Endothelial cell of umbilical vein (primary cell): ENCODE data around the gene HABP2. TPM values are rescaled to one million over a fixed set of nuclear protein-coding genes. Genes with fewer than 3 reads are reported as not detected.

Source experiments
- BruUV-seq: library from RNA; stranded (reverse); fragments of 400-500 nt; replicated peaks from 2 replicates; lab custom pipeline; 2021; lab: Mats Ljungman, UMichigan
- CTCF ChIA-PET: fragments of 300-600, 350-600 bp; sonication (Branson Sonifier 250); formaldehyde crosslinking; loops from one replicate; lab custom pipeline; 2021; ENCODE audit warnings: antibody characterized with exemption, inconsistent platforms; lab: Charles Lee
- POLR2A ChIA-PET: fragments of 300-600, 350-600 bp; sonication (Branson Sonifier 250); formaldehyde crosslinking; loops from one replicate; lab custom pipeline; 2021; ENCODE audit warnings: antibody characterized with exemption, inconsistent platforms; lab: Charles Lee
- DNase-seq: peaks from one replicate; pipeline ENCODE4 v3.0.0-alpha.2; 2011; ENCODE audit warnings: low read depth, low spot score
- FAIRE-seq: peaks from 2 replicates; lab custom pipeline; 2011; peaks lifted over from hg19 to GRCh38; lab: Jason Lieb, UNC
- H2AFZ ChIP-seq: 2 replicates; pipeline ENCODE4 v1.6.0; 2012; ENCODE audit warnings: low read depth, low read length, control low read depth, inconsistent platforms
- H3K27ac ChIP-seq: 2 replicates; pipeline ENCODE4 v1.5.1; 2011; ENCODE audit warnings: low read depth, mild to moderate bottlenecking, control low read depth, low read length, moderate library complexity; ENCODE audit not compliant: insufficient read depth
- H3K27me3 ChIP-seq, 2 experiments: 2 replicates each; pipeline versions ENCODE4 v1.6.0 to v1.6.1; 2011; ENCODE audit warnings: low read length in 2 of 2, mixed read lengths in 1 of 2; ENCODE audit not compliant: control insufficient read depth in 2 of 2, insufficient read depth in 2 of 2
- H3K36me3 ChIP-seq, 2 experiments: 2 replicates in 1 of 2; 3 replicates in 1 of 2; pipeline ENCODE4 v1.5.1; 2011; ENCODE audit warnings: low read length in 2 of 2, mild to moderate bottlenecking in 1 of 2, moderate library complexity in 1 of 2; ENCODE audit not compliant: control insufficient read depth in 2 of 2, insufficient read depth in 2 of 2; ENCODE audit errors: extremely low read depth in 1 of 2
- H3K4me1 ChIP-seq: 3 replicates; pipeline ENCODE4 v1.5.1; 2011; ENCODE audit warnings: mild to moderate bottlenecking, low read length; ENCODE audit not compliant: control insufficient read depth, insufficient read depth; ENCODE audit errors: extremely low read depth
- H3K4me2 ChIP-seq: 2 replicates; pipeline ENCODE4 v1.6.1; 2011; ENCODE audit warnings: low read length, control low read depth, mixed read lengths; ENCODE audit not compliant: insufficient read depth
- H3K4me3 ChIP-seq, 3 experiments: fragments of 200-600 bp in 1 of 3; sonication (generic), shearing (Covaris generic) in 1 of 3; replicated peaks in 1 of 3; 2 replicates each; pipeline ENCODE4 v1.5.1; 2011 to 2016; ENCODE audit warnings: control low read depth in 3 of 3, low read length in 3 of 3, mild to moderate bottlenecking in 2 of 3, inconsistent platforms in 1 of 3, low read depth in 1 of 3, moderate library complexity in 1 of 3; ENCODE audit not compliant: insufficient read depth in 1 of 3
- H3K79me2 ChIP-seq: 2 replicates; pipeline ENCODE4 v1.6.0; 2012; ENCODE audit warnings: low read length, inconsistent platforms; ENCODE audit not compliant: control insufficient read depth, insufficient read depth
- H3K9ac ChIP-seq: replicated peaks from 2 replicates; pipeline ENCODE3; 2011; ENCODE audit warnings: low read length, control low read depth; ENCODE audit not compliant: insufficient read depth; ENCODE audit errors: extremely low read depth
- H3K9me1 ChIP-seq: replicated peaks from 3 replicates; pipeline ENCODE4 v1.6.0; 2011; ENCODE audit warnings: mild to moderate bottlenecking, low read length; ENCODE audit not compliant: control insufficient read depth, insufficient read depth; ENCODE audit errors: extremely low read depth
- H3K9me3 ChIP-seq: replicated peaks from 2 replicates; pipeline ENCODE4 v1.5.1; 2012; ENCODE audit warnings: low read length, inconsistent platforms; ENCODE audit not compliant: control insufficient read depth, insufficient read depth
- H4K20me1 ChIP-seq: replicated peaks from 2 replicates; pipeline ENCODE3; 2011; ENCODE audit warnings: mild to moderate bottlenecking, low read length; ENCODE audit not compliant: control insufficient read depth, insufficient read depth; ENCODE audit errors: extremely low read depth
- CTCF ChIP-seq, 2 donors: IDR thresholded peaks; 1 replicate in 1 of 2; 2 replicates in 1 of 2; pipeline ENCODE4 v1.5.1; 2011; ENCODE audit warnings: low read length in 2 of 2, mild to moderate bottlenecking in 2 of 2, moderate library complexity in 2 of 2, control low read depth in 1 of 2, inconsistent platforms in 1 of 2, low read depth in 1 of 2; ENCODE audit not compliant: insufficient read depth in 1 of 2; ENCODE audit errors: extremely low read depth in 1 of 2
- EZH2 ChIP-seq: IDR thresholded peaks from 2 replicates; pipeline ENCODE4 v1.6.1; 2012; ENCODE audit warnings: borderline replicate concordance, low read depth, mild to moderate bottlenecking, moderate library complexity, low read length, inconsistent platforms; ENCODE audit not compliant: severe bottlenecking
- FOS ChIP-seq: IDR thresholded peaks from 2 replicates; pipeline ENCODE4 v1.6.1; 2011; ENCODE audit warnings: mild to moderate bottlenecking, low read length, moderate library complexity, borderline replicate concordance; ENCODE audit not compliant: insufficient read depth
- GATA2 ChIP-seq: IDR thresholded peaks from 2 replicates; pipeline ENCODE4 v1.7.0; 2011; ENCODE audit warnings: low read depth, mild to moderate bottlenecking, moderate library complexity, mixed read lengths, low read length; ENCODE audit not compliant: insufficient read length, insufficient read depth
- JUN ChIP-seq: IDR thresholded peaks from 2 replicates; pipeline ENCODE4 v1.6.1; 2011; ENCODE audit warnings: borderline replicate concordance, low read depth; ENCODE audit not compliant: insufficient read length, insufficient read depth
- MAX ChIP-seq: IDR thresholded peaks from 2 replicates; pipeline ENCODE4 v1.6.1; 2011; ENCODE audit not compliant: insufficient read depth, insufficient read length
- MYC ChIP-seq: IDR thresholded peaks from one replicate; pipeline ENCODE4 v1.6.1; 2011; ENCODE audit warnings: mild to moderate bottlenecking, low read depth, low read length
- POLR2A ChIP-seq: IDR thresholded peaks from 2 replicates; pipeline ENCODE4 v1.6.1; 2012; ENCODE audit warnings: low read depth, mild to moderate bottlenecking, control low read depth, low read length
- POLR2AphosphoS5 ChIP-seq: IDR thresholded peaks from 2 replicates; pipeline ENCODE4 v1.6.1; 2012; ENCODE audit warnings: low read depth, mild to moderate bottlenecking, control low read depth, low read length, moderate library complexity; ENCODE audit not compliant: insufficient read depth
- dilution Hi-C: fragments of 300-500 bp; cut with MboI; formaldehyde crosslinking; loops from one replicate; pipeline ENCODE4 v1.15.0; 2019; ENCODE audit warnings: low sequenced_read_pairs; ENCODE audit not compliant: extremely low pct_ligation_motif_present
- intact Hi-C: fragments of 100-400 bp; cut with micrococcal nuclease; formaldehyde crosslinking; loops from one replicate; pipeline ENCODE4 v1.10.0; 2022
- polyA plus RNA-seq, 4 experiments: library from polyadenylated mRNA; depleted of rRNA in 3 of 4; stranded (reverse) in 3 of 4; unstranded in 1 of 4; fragments of >200 nt; gene quantifications; 2 replicates each; pipeline versions ENCODE4 v1.2.1 to v1.2.3, GENCODE V29; 2011 to 2012; ENCODE audit warnings: missing spikeins in 1 of 4
- total RNA-seq: library from RNA; stranded (reverse); gene quantifications from 2 replicates; pipeline ENCODE4 v1.2.3, GENCODE V29; 2021

HABP2 gene
- total and polyA plus RNA-seq, 2 donors (not counting 3 experiments of a cell fraction or from before 2014, with no cell fraction given) = 0.04 TPM; not detected in 1

DNA sequence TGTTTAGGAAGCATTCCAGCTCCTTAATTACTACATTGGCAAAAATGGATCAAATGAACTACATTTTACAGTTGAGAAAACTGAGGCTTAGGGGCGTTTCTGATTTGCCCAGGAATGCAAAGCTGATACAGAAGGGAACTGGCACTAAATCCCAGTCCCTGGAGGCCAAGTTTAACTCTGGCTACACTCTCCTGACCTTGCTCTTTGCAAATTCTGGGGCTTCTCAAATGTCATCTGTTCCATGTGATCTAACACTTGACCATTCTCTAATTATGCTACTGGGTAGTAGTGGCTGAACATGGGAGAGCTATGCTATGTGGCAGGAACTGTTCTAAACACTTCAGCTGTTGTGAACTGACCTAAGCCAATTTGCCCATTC, 11.3 kb upstream of the HABP2 start:
- FAIRE-seq = no peak
- no peak overlapping the region for H3K4me2 ChIP-seq
- DNase-seq = no peak
- H3K27me3 ChIP-seq = no peaks in the 10 kb centered on the region
- no peaks in the 10 kb centered on the region for H3K36me3 ChIP-seq
- H3K9me3 ChIP-seq = no peaks in the 10 kb centered on the region
- intact Hi-C loops = no loop called here
- ChIA-PET POLR2A (no interaction called here), CTCF (interaction anchor here (0.7 to 1.0 kb wide), 2 partner anchors 19 to 22 kb away, joined by 3 read pairs; no protein-coding TSS in a partner anchor)
- no peak overlapping the region for H3K27ac ChIP-seq
- H4K20me1 ChIP-seq = no peaks in the 10 kb centered on the region
- no peak for TF ChIP-seq CTCF (IDR thresholded peaks at IDR 0.05; ENCODE audit: extremely low read depth in 1 of 2, insufficient read depth in 1 of 2, low read depth in 1 of 2, low read length in 2 of 2)
- TF ChIP-seq POLR2AphosphoS5 = no peak
- no peak for TF ChIP-seq JUN
- TF ChIP-seq EZH2 = no peak
- no peak for TF ChIP-seq MYC
- no peak for TF ChIP-seq POLR2A
- TF ChIP-seq GATA2 = no peak
- no peak for TF ChIP-seq FOS
- TF ChIP-seq MAX = no peak
- no peak overlapping the region for H3K9ac ChIP-seq
- H3K9me1 ChIP-seq = no peaks in the 10 kb centered on the region
- dilution Hi-C loops = no loop called here
- H3K79me2 ChIP-seq = no peaks in the 10 kb centered on the region
- H2AFZ ChIP-seq = no peak overlapping the region
- no peaks in the 10 kb centered on the region for H3K4me1 ChIP-seq
- H3K4me3 ChIP-seq = no peak overlapping the region
- BruUV-seq = no TSS peak
